ENCODE data around the gene ATG16L1.

The ATG16L1 gene

GRCh38 chr2:233288663-233289062 lies 37.2 kb downstream of the ATG16L1 start:
- TF ChIP-seq CTCF (IDR thresholded peaks at IDR 0.05; ENCODE audit: low read depth, low read length, missing control alignments): no peak
- DNase-seq (ENCODE audit: low read depth): no peak
- H3K4me3 ChIP-seq (ENCODE audit: low read depth, low read length): no peak overlapping the region
- in situ Hi-C loops (cut with HindIII; ENCODE audit: low sequenced_read_pairs): no loop called here

GRCh38 chr2:233289648-233290047 lies 38.2 kb downstream of the ATG16L1 start:
- TF ChIP-seq CTCF (IDR thresholded peaks at IDR 0.05; ENCODE audit: low read depth, low read length, missing control alignments): no peak
- H3K4me3 ChIP-seq (ENCODE audit: low read depth, low read length): no peak overlapping the region
- DNase-seq (ENCODE audit: low read depth): no peak
- in situ Hi-C loops (cut with HindIII; ENCODE audit: low sequenced_read_pairs): no loop called here

- in situ Hi-C loops (cut with HindIII; ENCODE audit: low sequenced_read_pairs): no loop called here
- DNase-seq (ENCODE audit: low read depth): no peak
- no peak overlapping the region for H3K4me3 ChIP-seq (ENCODE audit: low read depth, low read length)
- TF ChIP-seq CTCF (IDR thresholded peaks at IDR 0.05; ENCODE audit: low read depth, low read length, missing control alignments): no peak
Measured at GRCh38 chr2:233290051-233290845, 38.8 kb downstream of the ATG16L1 start.

- TF ChIP-seq CTCF (IDR thresholded peaks at IDR 0.05; ENCODE audit: low read depth, low read length, missing control alignments): no peak
- in situ Hi-C loops (cut with HindIII; ENCODE audit: low sequenced_read_pairs): no loop called here
- no peak overlapping the region for H3K4me3 ChIP-seq (ENCODE audit: low read depth, low read length)
- DNase-seq (ENCODE audit: low read depth): no peak
Measured at GRCh38 chr2:233295891-233296290, 44.4 kb downstream of the ATG16L1 start.

GRCh38 chr2:233297076-233297475 lies 45.6 kb downstream of the ATG16L1 start:
- in situ Hi-C loops (cut with HindIII; ENCODE audit: low sequenced_read_pairs): no loop called here
- TF ChIP-seq CTCF (IDR thresholded peaks at IDR 0.05; ENCODE audit: low read depth, low read length, missing control alignments): no peak
- DNase-seq (ENCODE audit: low read depth): no peak
- H3K4me3 ChIP-seq (ENCODE audit: low read depth, low read length): no peak overlapping the region

- no peak for TF ChIP-seq CTCF (IDR thresholded peaks at IDR 0.05; ENCODE audit: low read depth, low read length, missing control alignments)
Measured at GRCh38 chr2:233300401-233300800, 48.9 kb downstream of the ATG16L1 start.

More at GRCh38 chr2:233300401-233300800, 48.9 kb downstream of the ATG16L1 start:
- no peak for DNase-seq (ENCODE audit: low read depth)
- no peak overlapping the region for H3K4me3 ChIP-seq (ENCODE audit: low read depth, low read length)
- in situ Hi-C loops (cut with HindIII; ENCODE audit: low sequenced_read_pairs): no loop called here

Data from astrocyte of the cerebellum (primary cell).